Suprapubic skin (tissue), 4 donors: Measurements from ENCODE around the gene SLC35F1. TPM values are rescaled to one million over a fixed set of nuclear protein-coding genes. Genes with fewer than 3 reads are reported as not detected.

ENCODE experiments used
- DNase-seq, 2 donors: peaks; one replicate each; pipeline ENCODE4 v3.0.0-alpha.2; 2019; ENCODE audit warnings: low spot score in 2 of 2
- H3K27ac ChIP-seq: fragments of 200-600 bp; sonication (generic); one replicate; pipeline ENCODE4 v1.5.1; 2019
- H3K27me3 ChIP-seq: fragments of 200-600 bp; sonication (generic); one replicate; pipeline ENCODE4 v1.5.1; 2019
- H3K36me3 ChIP-seq: fragments of 200-600 bp; sonication (generic); one replicate; pipeline ENCODE4 v1.5.1; 2019
- H3K4me1 ChIP-seq: fragments of 200-600 bp; sonication (generic); one replicate; pipeline ENCODE4 v1.5.1; 2019
- H3K4me3 ChIP-seq: fragments of 200-600 bp; sonication (generic); one replicate; pipeline ENCODE4 v1.5.1; 2019; ENCODE audit warnings: mild to moderate bottlenecking
- H3K9me3 ChIP-seq: fragments of 200-600 bp; sonication (generic); one replicate; pipeline ENCODE4 v1.5.1; 2019
- EP300 ChIP-seq: sonication (generic); formaldehyde crosslinking; IDR thresholded peaks from one replicate; pipeline ENCODE4 v1.6.1; 2017; ENCODE audit warnings: antibody characterized with exemption
- POLR2A ChIP-seq, 2 donors: fragments of 450-650 bp; IDR thresholded peaks; one replicate each; pipeline ENCODE4 v1.6.1; 2017; ENCODE audit warnings: antibody characterized with exemption in 2 of 2, mild to moderate bottlenecking in 2 of 2, moderate library complexity in 2 of 2
- POLR2AphosphoS5 ChIP-seq, 3 donors: sonication (generic); formaldehyde crosslinking; IDR thresholded peaks; one replicate each; pipeline ENCODE4 v1.6.1; 2017; ENCODE audit warnings: antibody characterized with exemption in 3 of 3
- WGBS: methylation state at CpG from one replicate; pipeline ENCODE4 v1.1.5; 2018; 5-methylcytosine and 5-hydroxymethylcytosine counted together
- total RNA-seq, 4 donors: library from RNA; depleted of rRNA; stranded (reverse); fragments of >200 nt; gene quantifications; one replicate each; pipeline ENCODE4 v1.1.0, GENCODE V29; 2016
- TF ChIP-seq, protein P1 (sequence below), 2 donors: fragments of 200-600 bp in 1 of 2; fragments of 450-650 bp in 1 of 2; sonication (generic) in 1 of 2; IDR thresholded peaks; one replicate each; pipeline ENCODE4 v1.5.1; 2016 to 2019; ENCODE audit warnings: antibody characterized with exemption in 2 of 2, mild to moderate bottlenecking in 1 of 2, moderate library complexity in 1 of 2

SLC35F1 gene
- total RNA-seq, 4 donors from 2014 or later: 0.34 to 1.1 (median 0.95) TPM

DNA sequence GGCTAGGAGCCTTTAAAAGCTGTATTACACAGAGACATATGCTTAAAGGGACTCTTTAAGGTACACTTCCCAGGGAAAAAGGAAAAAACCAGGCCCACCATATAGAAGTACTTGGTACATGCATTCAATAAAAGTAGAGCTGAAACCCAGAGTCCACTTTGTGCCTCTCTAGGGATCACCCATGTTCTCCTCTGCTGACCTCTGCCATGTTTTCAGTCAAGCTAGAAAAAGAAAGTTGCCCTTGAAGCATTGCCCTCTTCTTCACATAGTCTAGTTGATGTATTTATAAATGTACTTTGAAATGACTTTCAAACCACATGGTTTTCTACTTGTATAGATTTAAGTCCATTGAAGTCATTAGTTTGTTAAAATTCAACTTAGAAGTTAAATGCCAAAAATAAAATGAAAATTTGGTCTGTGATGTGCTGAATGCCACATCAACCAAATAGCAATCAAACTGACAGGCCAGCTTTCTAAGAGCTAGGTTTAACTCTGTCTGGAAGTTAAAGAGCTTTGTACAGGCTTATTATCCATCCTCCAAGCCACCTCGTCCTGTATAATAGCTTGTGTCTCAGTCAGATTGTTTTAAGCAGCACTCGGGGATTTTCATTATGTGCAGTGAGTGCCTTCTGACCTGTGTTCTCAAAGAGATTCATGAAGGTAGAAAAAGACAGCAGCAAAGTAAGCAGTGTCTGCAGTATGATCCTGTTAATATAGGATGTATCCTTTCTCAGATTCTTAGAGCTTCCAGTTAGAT lies 402.5 kb downstream of the SLC35F1 start:
- no peak for TF ChIP-seq POLR2A (IDR thresholded peaks at IDR 0.05)
- no peak for TF ChIP-seq EP300
- TF ChIP-seq POLR2AphosphoS5 (IDR thresholded peaks at IDR 0.05): no peak
- TF ChIP-seq, protein P1, sequence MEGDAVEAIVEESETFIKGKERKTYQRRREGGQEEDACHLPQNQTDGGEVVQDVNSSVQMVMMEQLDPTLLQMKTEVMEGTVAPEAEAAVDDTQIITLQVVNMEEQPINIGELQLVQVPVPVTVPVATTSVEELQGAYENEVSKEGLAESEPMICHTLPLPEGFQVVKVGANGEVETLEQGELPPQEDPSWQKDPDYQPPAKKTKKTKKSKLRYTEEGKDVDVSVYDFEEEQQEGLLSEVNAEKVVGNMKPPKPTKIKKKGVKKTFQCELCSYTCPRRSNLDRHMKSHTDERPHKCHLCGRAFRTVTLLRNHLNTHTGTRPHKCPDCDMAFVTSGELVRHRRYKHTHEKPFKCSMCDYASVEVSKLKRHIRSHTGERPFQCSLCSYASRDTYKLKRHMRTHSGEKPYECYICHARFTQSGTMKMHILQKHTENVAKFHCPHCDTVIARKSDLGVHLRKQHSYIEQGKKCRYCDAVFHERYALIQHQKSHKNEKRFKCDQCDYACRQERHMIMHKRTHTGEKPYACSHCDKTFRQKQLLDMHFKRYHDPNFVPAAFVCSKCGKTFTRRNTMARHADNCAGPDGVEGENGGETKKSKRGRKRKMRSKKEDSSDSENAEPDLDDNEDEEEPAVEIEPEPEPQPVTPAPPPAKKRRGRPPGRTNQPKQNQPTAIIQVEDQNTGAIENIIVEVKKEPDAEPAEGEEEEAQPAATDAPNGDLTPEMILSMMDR (IDR thresholded peaks at IDR 0.05): no peak
- Histone ChIP-seq H3K4me1 (no peaks in the 10 kb centered on the region), H3K27me3 (no peaks in the 10 kb centered on the region), H3K36me3 (no peaks in the 10 kb centered on the region), H3K4me3 (no peak overlapping the region), H3K9me3 (no peaks in the 10 kb centered on the region), H3K27ac (no peak overlapping the region)
- WGBS: 81% methylated on average over 2 of the region's 2 CpGs
- no peak for DNase-seq

DNA sequence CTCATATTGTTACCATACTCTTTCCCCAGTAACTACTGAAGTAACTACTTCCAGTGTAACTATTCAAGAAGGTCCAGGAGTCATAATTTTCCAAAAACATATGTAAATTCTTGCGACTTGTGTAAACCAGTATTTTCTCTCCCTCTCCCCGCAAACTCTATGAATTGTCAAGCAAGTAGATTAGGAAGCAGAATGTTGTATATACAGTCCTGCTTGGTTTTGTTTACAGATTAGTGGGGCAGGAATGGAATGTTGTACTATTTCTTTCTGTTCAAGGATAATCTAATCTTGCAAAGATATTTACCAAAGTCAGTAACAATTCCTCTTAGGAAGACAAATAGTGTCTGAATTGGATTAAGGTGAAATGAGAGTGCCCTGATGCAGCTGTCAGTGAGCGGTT lies 406.1 kb downstream of the SLC35F1 start:
- H3K9me3 ChIP-seq: no peaks in the 10 kb centered on the region
- TF ChIP-seq EP300 (no peak), POLR2A (IDR thresholded peaks at IDR 0.05) (no peak), POLR2AphosphoS5 (IDR thresholded peaks at IDR 0.05) (no peak)
- TF ChIP-seq, protein P1 (IDR thresholded peaks at IDR 0.05): no peak
- no peaks in the 10 kb centered on the region for H3K27me3 ChIP-seq
- H3K36me3 ChIP-seq: no peaks in the 10 kb centered on the region
- no peak overlapping the region for H3K4me3 ChIP-seq
- H3K4me1 ChIP-seq: peaks cover 10% of the 10 kb centered on the region
- 91% methylated on average over 3 of the region's 3 CpGs for WGBS
- no peak overlapping the region for H3K27ac ChIP-seq
- no peak for DNase-seq

DNA sequence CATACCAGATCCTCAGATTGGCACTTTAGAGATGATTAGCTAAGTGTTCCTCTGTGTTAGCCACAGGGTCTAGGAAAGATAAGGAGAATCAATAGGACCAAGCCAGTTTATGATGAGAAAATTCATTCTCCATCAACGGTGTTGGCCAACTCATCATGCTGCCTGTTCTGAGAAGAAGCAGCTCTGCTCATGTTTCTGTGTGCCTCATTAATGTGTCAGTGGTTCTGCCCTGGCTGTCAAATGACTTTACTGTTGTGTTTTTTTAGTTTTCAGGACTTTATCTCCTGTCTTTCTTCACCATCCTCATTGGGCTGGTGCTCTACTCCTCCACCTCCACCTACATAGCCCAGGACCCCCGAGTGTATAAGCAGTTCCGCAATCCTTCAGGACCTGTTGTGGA lies 406.7 kb downstream of the SLC35F1 start:
- H3K27me3 ChIP-seq: no peaks in the 10 kb centered on the region
- no peak for TF ChIP-seq POLR2A (IDR thresholded peaks at IDR 0.05)
- no peak for TF ChIP-seq POLR2AphosphoS5 (IDR thresholded peaks at IDR 0.05)
- TF ChIP-seq, protein P1 (IDR thresholded peaks at IDR 0.05): no peak
- TF ChIP-seq EP300: no peak
- H3K36me3 ChIP-seq: no peaks in the 10 kb centered on the region
- 92% methylated on average over 3 of the region's 3 CpGs for WGBS
- H3K27ac ChIP-seq: no peak overlapping the region
- DNase-seq: no peak
- no peaks in the 10 kb centered on the region for H3K9me3 ChIP-seq
- H3K4me1 ChIP-seq: peaks cover 10% of the 10 kb centered on the region
- no peak overlapping the region for H3K4me3 ChIP-seq

DNA sequence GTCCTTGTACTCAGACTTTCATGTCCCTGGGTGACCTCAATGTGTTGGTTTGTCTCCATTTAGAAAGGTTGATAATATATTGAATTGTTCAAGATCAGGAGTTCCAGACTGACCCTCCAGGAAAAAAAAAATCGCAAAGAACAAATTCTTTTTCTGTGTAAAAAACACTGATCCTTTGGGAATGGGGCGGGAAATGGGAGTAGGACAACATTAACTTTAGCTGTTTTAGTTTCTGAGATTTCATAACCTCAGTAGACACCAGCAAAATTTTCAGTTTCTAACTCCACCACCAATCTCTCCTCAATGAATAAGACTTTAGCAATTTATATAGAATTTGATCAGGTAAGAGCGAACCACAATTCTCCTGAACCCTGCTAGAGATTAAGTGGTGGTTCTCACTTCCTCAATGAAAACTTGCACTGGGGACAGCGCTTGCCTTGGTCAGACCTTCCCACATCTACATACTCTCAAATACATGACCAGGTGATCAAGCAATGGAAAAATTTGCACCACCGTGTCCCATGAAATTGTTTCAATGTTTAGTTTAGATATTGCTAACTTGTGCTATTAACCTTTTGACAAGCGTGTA lies 409.8 kb downstream of the SLC35F1 start:
- Histone ChIP-seq H3K4me1 (peaks cover 10% of the 10 kb centered on the region), H3K27me3 (no peaks in the 10 kb centered on the region), H3K27ac (peak overlapping the region; percentile 67), H3K4me3 (no peak overlapping the region), H3K36me3 (no peaks in the 10 kb centered on the region), H3K9me3 (no peaks in the 10 kb centered on the region)
- WGBS: 80% methylated on average over 6 of the region's 6 CpGs
- no peak for DNase-seq
- TF ChIP-seq POLR2A (IDR thresholded peaks at IDR 0.05) (no peak), EP300 (no peak), POLR2AphosphoS5 (IDR thresholded peaks at IDR 0.05) (no peak)
- TF ChIP-seq, protein P1 (IDR thresholded peaks at IDR 0.05): no peak
